ENCODE results near the gene FRA10AC1.

FRA10AC1 gene

DNA sequence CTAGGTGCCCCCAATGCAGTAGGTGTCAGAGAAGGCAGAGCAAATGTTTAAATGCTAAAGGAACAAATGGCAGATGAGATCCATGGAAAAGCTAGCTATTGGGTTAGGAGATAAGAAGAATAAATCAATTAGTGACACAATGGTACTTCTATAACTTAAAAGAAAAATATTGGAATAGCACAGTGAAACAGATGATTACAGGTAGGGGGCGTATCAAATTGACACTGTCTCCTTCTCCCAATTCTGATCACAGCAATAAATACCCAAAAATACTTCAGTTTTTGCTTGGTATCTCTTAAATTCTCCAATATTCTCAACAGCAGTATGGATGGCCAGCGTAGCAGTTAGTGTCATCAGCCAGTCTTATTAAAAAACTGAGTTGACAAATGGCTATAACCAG lies 5.2 kb downstream of the FRA10AC1 start:
- TF ChIP-seq CTCF (IDR thresholded peaks at IDR 0.05) = no peak

DNA sequence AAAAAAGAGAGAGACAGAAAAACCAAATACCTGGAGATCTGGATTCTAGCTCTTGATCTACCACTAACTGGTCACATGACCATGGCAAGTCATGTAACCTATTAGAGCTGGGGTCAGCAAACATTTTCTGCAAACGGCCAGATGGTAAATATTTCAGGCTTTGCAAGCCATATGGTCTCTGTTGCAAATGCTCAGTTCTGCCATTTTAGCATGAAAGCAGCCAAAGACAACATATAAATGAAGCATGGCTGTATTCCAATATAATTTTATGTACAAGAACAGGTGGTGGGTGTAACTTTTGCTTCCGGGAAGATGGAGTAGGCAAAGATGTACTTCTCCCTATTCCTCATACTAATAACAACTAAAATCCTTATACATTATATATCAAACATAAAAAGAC lies 6.7 kb downstream of the FRA10AC1 start:
- TF ChIP-seq CTCF (IDR thresholded peaks at IDR 0.05) = no peak

GRCh38 chr10:93687737-93688136 lies 14.7 kb downstream of the FRA10AC1 start:
- TF ChIP-seq CTCF (IDR thresholded peaks at IDR 0.05) = no peak

DNA sequence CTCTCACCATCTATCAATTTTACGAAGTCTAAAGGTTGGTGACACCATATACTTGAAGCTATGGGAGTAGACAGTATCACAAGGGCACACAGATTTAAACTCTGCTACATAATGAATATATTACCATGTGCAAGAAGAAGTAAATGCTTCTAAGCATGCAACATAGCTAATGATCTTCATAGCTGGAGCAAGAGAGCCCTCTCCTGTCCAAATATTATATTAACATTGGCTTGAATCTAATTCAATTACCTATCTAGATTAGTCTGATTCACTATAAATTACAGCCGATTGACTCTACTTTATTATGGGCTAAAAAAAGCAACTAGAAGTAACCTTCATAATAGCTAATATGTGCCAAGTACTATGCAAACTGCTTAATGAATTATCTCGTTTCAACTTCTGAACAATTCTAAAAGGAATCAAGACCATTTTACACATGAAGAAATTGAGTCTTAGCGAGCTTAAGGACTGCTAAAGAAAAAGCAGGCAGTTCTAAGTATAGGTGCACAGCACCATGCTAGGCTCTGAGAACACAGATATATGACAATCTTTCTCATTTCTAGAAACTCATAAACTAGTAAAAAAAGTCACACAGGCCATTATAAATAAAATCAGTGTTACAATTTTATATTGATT lies 21.9 kb downstream of the FRA10AC1 start:
- TF ChIP-seq CTCF (IDR thresholded peaks at IDR 0.05) = peak; percentile 38; the same call in 1 of the 2 replicates

GRCh38 chr10:93678805-93679587 lies 23.4 kb downstream of the FRA10AC1 start:
- TF ChIP-seq CTCF (IDR thresholded peaks at IDR 0.05) = no peak

DNA sequence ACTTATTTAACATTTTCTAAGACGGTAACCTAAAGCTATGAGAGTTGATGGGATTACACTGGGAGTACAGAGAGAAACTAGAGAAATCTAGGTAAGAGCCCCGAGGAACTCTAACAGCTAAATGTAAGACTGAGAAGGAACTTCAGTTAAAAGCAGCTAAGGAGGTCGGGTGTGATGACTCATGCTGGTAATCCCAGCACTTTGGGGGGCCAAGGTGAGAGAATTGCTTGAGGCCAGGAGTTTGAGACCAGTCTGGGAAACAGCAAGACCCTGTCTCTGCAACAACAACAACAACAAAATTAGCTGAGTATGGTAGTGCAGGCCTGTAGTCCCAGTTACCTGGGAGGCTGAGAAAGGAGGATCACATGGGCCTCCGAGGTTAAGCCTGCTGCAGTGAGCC lies 24.0 kb downstream of the FRA10AC1 start:
- no peak for TF ChIP-seq CTCF (IDR thresholded peaks at IDR 0.05)

DNA sequence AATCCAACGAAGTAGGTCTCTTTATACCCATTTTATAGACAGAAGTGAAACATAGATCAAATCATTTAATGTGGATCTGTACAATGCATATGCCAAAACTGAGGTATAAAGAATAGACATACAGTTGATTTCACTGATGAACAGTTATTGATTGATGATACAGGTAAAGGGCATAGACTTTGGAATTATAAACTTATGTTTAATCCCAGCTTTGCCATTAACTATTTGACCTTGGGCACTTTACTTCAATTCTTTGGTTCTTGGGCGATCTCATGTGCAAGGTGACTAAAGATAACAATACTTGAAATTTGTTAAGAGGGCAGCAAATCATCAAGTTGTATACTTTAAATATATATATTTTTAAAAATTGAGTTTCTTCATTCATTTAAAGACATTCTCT lies 28.6 kb downstream of the FRA10AC1 start:
- TF ChIP-seq CTCF (IDR thresholded peaks at IDR 0.05) = no peak

All from LNCAP (cell line).